A549 (cell line): ENCODE results near the gene BGN. TPM values are rescaled to one million over a fixed set of nuclear protein-coding genes. Genes with fewer than 3 reads are reported as not detected.

ENCODE experiments used
- ATAC-seq, 2 experiments: fragments of 200-7000 bp in 1 of 2; fragments of >200 bp in 1 of 2; cut with Nextera tagmentation in 1 of 2; cut with Tn5 transposase in 1 of 2; 3 replicates each; pipeline versions ENCODE4 v1.8.0 to v1.9.1; 2018 to 2020; ENCODE audit warnings: mild to moderate bottlenecking in 1 of 2, moderate library complexity in 1 of 2
- CTCF ChIA-PET: fragments of 300-600 bp; sonication (Branson Sonifier 250); formaldehyde crosslinking; extraction: SDS; loops from one replicate; lab custom pipeline; 2021; ENCODE audit warnings: antibody characterized with exemption, inconsistent platforms; lab: Yijun Ruan, JAX
- POLR2A ChIA-PET: fragments of 350-600 bp; formaldehyde crosslinking; extraction: SDS; loops from one replicate; lab custom pipeline; 2021; ENCODE audit warnings: antibody characterized with exemption, inconsistent platforms; lab: Yijun Ruan, JAX
- DNase-seq, 2 experiments: peaks; one replicate each; pipeline versions ENCODE4 v3.0.0 to v3.0.0-alpha.2; 2011 to 2016; ENCODE audit warnings: low read depth in 1 of 2, low spot score in 1 of 2
- FAIRE-seq: peaks from 2 replicates; lab custom pipeline; 2011; peaks lifted over from hg19 to GRCh38; lab: Jason Lieb, UNC
- H3K27ac ChIP-seq, 2 experiments: fragments of >200 bp; sonication (Bioruptor Twin); formaldehyde crosslinking; 3 replicates each; pipeline ENCODE4 v1.5.1; 2016 to 2017
- H3K4me1 ChIP-seq: fragments of >200 bp; sonication (Bioruptor Twin); formaldehyde crosslinking; 3 replicates; pipeline ENCODE4 v1.6.1; 2016
- H3K4me2 ChIP-seq: fragments of >200 bp; sonication (Bioruptor Twin); formaldehyde crosslinking; 3 replicates; pipeline ENCODE4 v1.6.1; 2016
- H3K4me3 ChIP-seq: fragments of >200 bp; sonication (Bioruptor Twin); formaldehyde crosslinking; 3 replicates; pipeline ENCODE4 v1.5.1; 2016
- H3K9me3 ChIP-seq: fragments of >200 bp; sonication (Bioruptor Twin); formaldehyde crosslinking; 3 replicates; pipeline ENCODE4 v1.6.1; 2016
- CBX2 ChIP-seq: fragments of 200-600 bp; sonication (generic); IDR thresholded peaks from 2 replicates; pipeline ENCODE4 v1.6.1; 2016; ENCODE audit warnings: low read depth, mild to moderate bottlenecking, borderline replicate concordance
- CEBPB ChIP-seq, 2 experiments: fragments of >200 bp in 1 of 2; sonication (Bioruptor Twin) in 1 of 2; formaldehyde crosslinking in 1 of 2; IDR thresholded peaks; 2 replicates each; pipeline ENCODE4 v1.6.1; 2012 to 2016
- CHD4 ChIP-seq: fragments of 200-600 bp; sonication (generic); IDR thresholded peaks from 2 replicates; pipeline ENCODE4 v1.6.1; 2016; ENCODE audit warnings: antibody characterized with exemption, mild to moderate bottlenecking, borderline replicate concordance
- EHF ChIP-seq: fragments of 250-450 bp; sonication (Bioruptor Pico); IDR thresholded peaks from 2 replicates; pipeline ENCODE4 v1.5.0; 2020; ENCODE audit warnings: mild to moderate bottlenecking
- GATA3 ChIP-seq: IDR thresholded peaks from 2 replicates; pipeline ENCODE4 v1.6.1; 2012; ENCODE audit warnings: borderline replicate concordance
- HEYL ChIP-seq: fragments of 250-450 bp; sonication (Bioruptor Pico); IDR thresholded peaks from 2 replicates; pipeline ENCODE4 v1.8.0; 2021; ENCODE audit warnings: mild to moderate bottlenecking, moderate library complexity
- HOXA7 ChIP-seq: fragments of 250-450 bp; sonication (Bioruptor Pico); IDR thresholded peaks from 2 replicates; pipeline ENCODE4 v1.5.0; 2020; ENCODE audit warnings: mild to moderate bottlenecking, moderate library complexity
- JUNB ChIP-seq: fragments of >200 bp; sonication (Bioruptor Twin); formaldehyde crosslinking; IDR thresholded peaks from 2 replicates; pipeline ENCODE4 v1.6.1; 2016
- MAZ ChIP-seq: fragments of 150-350 bp; IDR thresholded peaks from 2 replicates; pipeline ENCODE4 v1.6.1; 2014; ENCODE audit warnings: antibody characterized with exemption, low read depth, low read length, borderline replicate concordance
- NFE2L2 ChIP-seq: fragments of 150-350 bp; conservative IDR thresholded peaks from 2 replicates; pipeline ENCODE4 v1.6.1; 2014; ENCODE audit warnings: low read length
- PHF8 ChIP-seq: fragments of 200-600 bp; sonication (generic); IDR thresholded peaks from 2 replicates; pipeline ENCODE4 v1.6.1; 2016; ENCODE audit warnings: low read depth, mild to moderate bottlenecking, antibody characterized with exemption, moderate library complexity, borderline replicate concordance
- POLR2A ChIP-seq: IDR thresholded peaks from 2 replicates; pipeline ENCODE4 v1.6.1; 2012; ENCODE audit warnings: mild to moderate bottlenecking, low read length
- POLR2AphosphoS2 ChIP-seq: conservative IDR thresholded peaks from 2 replicates; pipeline ENCODE4 v1.6.1; 2012; ENCODE audit warnings: low read length, improper control_type of control experiment, inconsistent platforms
- RARB ChIP-seq: fragments of 250-450 bp; sonication (Bioruptor Pico); IDR thresholded peaks from 2 replicates; pipeline ENCODE4 v1.8.0; 2021; ENCODE audit warnings: mild to moderate bottlenecking, moderate library complexity
- RCOR1 ChIP-seq: fragments of 150-350 bp; IDR thresholded peaks from 2 replicates; pipeline ENCODE4 v1.6.1; 2014; ENCODE audit warnings: antibody characterized with exemption, low read length, low read depth
- RFX5 ChIP-seq: fragments of 450-650 bp; IDR thresholded peaks from 2 replicates; pipeline ENCODE4 v1.7.1; 2014; ENCODE audit warnings: antibody characterized with exemption, mild to moderate bottlenecking, moderate library complexity
- SMC3 ChIP-seq: fragments of >200 bp; sonication (Bioruptor Twin); formaldehyde crosslinking; IDR thresholded peaks from 3 replicates; pipeline ENCODE4 v1.6.1; 2018; ENCODE audit warnings: inconsistent platforms
- ZC3H11A ChIP-seq: fragments of 450-650 bp; IDR thresholded peaks from 2 replicates; pipeline ENCODE4 v1.6.1; 2014; ENCODE audit warnings: antibody characterized with exemption, mild to moderate bottlenecking
- ZNF302 ChIP-seq: fragments of 250-450 bp; sonication (Bioruptor Pico); IDR thresholded peaks from 2 replicates; pipeline ENCODE4 v1.9.0; 2021; ENCODE audit warnings: inconsistent platforms, mild to moderate bottlenecking, moderate library complexity
- WGBS: methylation state at CpG from one replicate; pipeline ENCODE4 v1.1.6; 2017; ENCODE audit errors: missing lambda C conversion rate; 5-methylcytosine and 5-hydroxymethylcytosine counted together
- polyA plus RNA-seq, 4 experiments: library from polyadenylated mRNA; depleted of rRNA in 3 of 4; stranded (reverse); fragments of >200 nt; fragmentation: RNase III in 1 of 4; extraction: RNeasy Plus Mini Kit Qiagen cat#74134 plus additional on column Dnase treatment in 1 of 4; gene quantifications; 2 replicates in 3 of 4; 3 replicates in 1 of 4; pipeline ENCODE4 v1.2.3, GENCODE V29; 2011 to 2017
- TF ChIP-seq, protein P1 (sequence below): fragments of >200 bp; sonication (Bioruptor Twin); formaldehyde crosslinking; IDR thresholded peaks from 2 replicates; pipeline ENCODE4 v1.6.1; 2016
- TF ChIP-seq, protein P2 (sequence below): fragments of 250-450 bp; sonication (Bioruptor Pico); IDR thresholded peaks from 2 replicates; pipeline ENCODE4 v1.5.0; 2021; ENCODE audit warnings: mild to moderate bottlenecking, moderate library complexity, borderline replicate concordance
- TF ChIP-seq, protein P3 (sequence below): fragments of 450-650 bp; IDR thresholded peaks from 2 replicates; pipeline ENCODE4 v1.6.1; 2014; ENCODE audit warnings: antibody characterized with exemption
- TF ChIP-seq, protein P4 (sequence below): IDR thresholded peaks from 2 replicates; pipeline ENCODE4 v1.6.1; 2012; ENCODE audit warnings: low read depth, borderline replicate concordance
- TF ChIP-seq, protein P5 (sequence below): fragments of >200 bp; sonication (Bioruptor Twin); formaldehyde crosslinking; IDR thresholded peaks from 3 replicates; pipeline ENCODE4 v1.5.1; 2016

Gene BGN
- polyA plus RNA-seq, 2 of the 4 experiments (the other 2 are of a cell fraction), result 0.04 TPM; not detected in 1

DNA sequence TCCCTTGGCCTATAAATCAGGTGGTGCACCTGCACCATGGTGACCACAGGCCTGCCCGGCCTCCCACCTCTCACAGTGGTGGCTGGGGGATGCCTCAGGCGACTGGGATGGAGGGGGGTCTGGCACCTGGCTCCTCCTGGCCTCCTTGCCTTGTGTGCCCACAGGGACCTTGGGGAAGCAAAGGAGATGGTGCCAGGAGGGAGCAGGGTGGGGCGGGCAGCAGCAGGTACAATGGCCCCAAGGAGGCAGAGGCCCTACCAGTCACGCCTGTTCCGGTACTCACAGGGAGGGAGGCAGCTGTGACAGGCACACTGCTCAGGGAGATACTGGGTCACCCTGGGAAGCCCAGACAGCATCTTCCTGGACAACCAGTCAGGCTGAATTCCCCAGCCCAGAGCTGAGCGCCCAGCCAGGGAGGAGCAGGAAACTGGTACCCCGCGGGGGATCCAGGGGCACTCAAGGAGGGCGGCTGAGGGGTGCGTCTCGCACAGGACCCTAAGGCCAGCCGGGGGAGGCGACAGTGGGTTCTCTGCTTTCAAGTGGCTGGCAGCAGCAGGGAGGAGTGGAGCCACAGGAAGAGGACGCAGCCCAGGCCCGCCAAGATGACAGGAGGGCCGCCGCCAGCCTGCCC, 47.7 kb upstream of the BGN start:
- no peak for DNase-seq
- ATAC-seq, result no peak
- CTCF ChIA-PET, result interaction anchor here (0.8 to 2.7 kb wide), 2 partner anchors 14 to 60 kb away, joined by 3 to 13 read pairs; no protein-coding TSS in a partner anchor

DNA sequence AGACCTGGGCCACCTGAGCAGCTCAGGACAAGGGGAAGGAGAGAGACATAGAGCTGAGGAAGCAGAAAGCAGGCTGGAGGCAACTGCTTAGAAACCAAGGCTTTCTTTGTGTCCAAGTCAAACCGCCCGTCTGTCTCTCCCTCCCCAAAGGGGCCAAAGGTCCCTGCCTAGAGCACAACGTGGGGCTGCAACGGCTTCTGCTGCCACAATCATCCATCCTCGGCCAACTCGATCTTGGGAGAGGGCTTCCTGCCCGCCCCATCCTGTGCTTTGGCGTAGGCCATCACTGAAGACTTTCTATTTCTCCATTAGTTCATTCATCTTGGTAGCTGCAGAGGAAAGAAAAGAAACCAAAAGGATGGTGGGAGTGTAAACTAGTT, 47.2 kb upstream of the BGN start:
- H3K4me3 ChIP-seq, result no peak overlapping the region
- FAIRE-seq, result no peak
- WGBS, result 80% methylated on average over 7 of the region's 8 CpGs
- ATAC-seq, result no peak
- H3K9me3 ChIP-seq, result no peaks in the 10 kb centered on the region
- TF ChIP-seq RCOR1 (no peak), EHF (CRISPR knock-in tag) (no peak), HOXA7 (no peak), NFE2L2 (no peak), HEYL (CRISPR knock-in tag) (no peak), POLR2A (no peak), CBX2 (no peak), GATA3 (no peak), RARB (CRISPR knock-in tag) (no peak), ZNF302 (CRISPR knock-in tag) (no peak), POLR2AphosphoS2 (no peak), CHD4 (no peak), SMC3 (no peak), CEBPB (IDR thresholded peaks at IDR 0.05) (no peak)
- TF ChIP-seq, protein P1, sequence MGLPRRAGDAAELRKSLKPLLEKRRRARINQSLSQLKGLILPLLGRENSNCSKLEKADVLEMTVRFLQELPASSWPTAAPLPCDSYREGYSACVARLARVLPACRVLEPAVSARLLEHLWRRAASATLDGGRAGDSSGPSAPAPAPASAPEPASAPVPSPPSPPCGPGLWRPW, result no peak
- TF ChIP-seq, all 56 proteins: peak for 0
- no peak overlapping the region for H3K27ac ChIP-seq
- no peak for DNase-seq
- ChIA-PET POLR2A (no interaction called here), CTCF (interaction anchor here (2.7 kb wide), 1 partner anchor 13 kb away, joined by 13 read pairs; no protein-coding TSS in a partner anchor)
- H3K4me1 ChIP-seq, result no peaks in the 10 kb centered on the region
- H3K4me2 ChIP-seq, result no peak overlapping the region

More for the DNA sequence above, 47.7 kb upstream of the BGN start:
- Histone ChIP-seq H3K4me2 (no peak overlapping the region), H3K27ac (no peak overlapping the region), H3K4me3 (no peak overlapping the region), H3K9me3 (no peaks in the 10 kb centered on the region), H3K4me1 (no peaks in the 10 kb centered on the region)
- POLR2A ChIA-PET, result interaction anchor here (0.5 kb wide), 1 partner anchor 267 kb away, joined by 3 read pairs; no protein-coding TSS in a partner anchor
- WGBS, result 100% methylated on average over 7 of the region's 17 CpGs
- no peak for FAIRE-seq
- TF ChIP-seq RFX5 (no peak), RARB (CRISPR knock-in tag) (no peak)
- TF ChIP-seq, protein P2, sequence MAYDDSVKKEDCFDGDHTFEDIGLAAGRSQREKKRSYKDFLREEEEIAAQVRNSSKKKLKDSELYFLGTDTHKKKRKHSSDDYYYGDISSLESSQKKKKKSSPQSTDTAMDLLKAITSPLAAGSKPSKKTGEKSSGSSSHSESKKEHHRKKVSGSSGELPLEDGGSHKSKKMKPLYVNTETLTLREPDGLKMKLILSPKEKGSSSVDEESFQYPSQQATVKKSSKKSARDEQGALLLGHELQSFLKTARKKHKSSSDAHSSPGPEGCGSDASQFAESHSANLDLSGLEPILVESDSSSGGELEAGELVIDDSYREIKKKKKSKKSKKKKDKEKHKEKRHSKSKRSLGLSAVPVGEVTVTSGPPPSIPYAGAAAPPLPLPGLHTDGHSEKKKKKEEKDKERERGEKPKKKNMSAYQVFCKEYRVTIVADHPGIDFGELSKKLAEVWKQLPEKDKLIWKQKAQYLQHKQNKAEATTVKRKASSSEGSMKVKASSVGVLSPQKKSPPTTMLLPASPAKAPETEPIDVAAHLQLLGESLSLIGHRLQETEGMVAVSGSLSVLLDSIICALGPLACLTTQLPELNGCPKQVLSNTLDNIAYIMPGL (CRISPR knock-in tag), result no peak
- TF ChIP-seq, protein P3, sequence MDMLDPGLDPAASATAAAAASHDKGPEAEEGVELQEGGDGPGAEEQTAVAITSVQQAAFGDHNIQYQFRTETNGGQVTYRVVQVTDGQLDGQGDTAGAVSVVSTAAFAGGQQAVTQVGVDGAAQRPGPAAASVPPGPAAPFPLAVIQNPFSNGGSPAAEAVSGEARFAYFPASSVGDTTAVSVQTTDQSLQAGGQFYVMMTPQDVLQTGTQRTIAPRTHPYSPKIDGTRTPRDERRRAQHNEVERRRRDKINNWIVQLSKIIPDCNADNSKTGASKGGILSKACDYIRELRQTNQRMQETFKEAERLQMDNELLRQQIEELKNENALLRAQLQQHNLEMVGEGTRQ, result no peak

DNA sequence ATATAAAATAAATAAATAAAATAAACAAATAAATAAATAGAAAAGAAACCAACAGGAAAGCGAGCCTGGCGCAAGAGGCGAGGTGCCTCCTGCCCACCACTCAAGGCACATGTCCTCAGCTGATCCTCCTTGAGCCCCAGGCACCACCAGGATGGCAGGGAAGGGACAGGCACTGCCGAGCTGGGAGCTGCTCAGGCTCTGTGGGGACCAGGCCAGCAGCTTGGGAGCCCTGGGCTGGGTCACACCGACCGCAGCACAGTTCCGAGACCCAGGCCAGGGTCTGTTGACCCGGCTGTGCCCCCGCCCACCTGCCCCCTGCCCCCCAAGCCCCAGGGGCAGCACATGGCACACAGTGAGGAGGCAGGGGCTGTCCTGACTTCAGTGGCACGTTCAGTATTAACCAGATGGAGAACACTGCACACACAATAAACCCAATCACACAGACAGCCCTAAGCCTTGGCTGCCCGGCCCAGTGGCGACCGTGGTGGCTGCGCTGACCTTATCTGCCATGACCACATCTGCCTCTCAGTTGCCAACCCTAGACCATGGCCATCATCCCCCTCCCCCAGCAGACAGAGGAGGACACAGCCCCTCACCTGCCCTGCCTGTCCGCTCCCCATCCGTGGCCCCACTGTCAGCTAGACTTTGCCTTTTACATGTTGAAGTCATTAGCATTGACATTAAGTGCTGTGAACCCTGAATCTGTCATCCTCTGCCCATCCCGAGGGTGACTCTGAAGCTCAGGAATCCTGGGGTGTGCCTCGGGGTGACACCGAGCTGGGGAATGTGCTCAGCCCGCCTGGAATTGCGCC, 46.0 kb upstream of the BGN start:
- H3K4me1 ChIP-seq, result no peaks in the 10 kb centered on the region
- H3K9me3 ChIP-seq, result no peaks in the 10 kb centered on the region
- ChIA-PET CTCF (interaction anchor here (1.2 to 2.7 kb wide), 2 partner anchors 12 to 20 kb away, joined by 3 to 13 read pairs; no protein-coding TSS in a partner anchor), POLR2A (no interaction called here)
- no peak overlapping the region for H3K27ac ChIP-seq
- H3K4me3 ChIP-seq, result no peak overlapping the region
- ATAC-seq (no peak), FAIRE-seq (no peak), DNase-seq (no peak)
- H3K4me2 ChIP-seq, result no peak overlapping the region
- 98% methylated on average over 15 of the region's 21 CpGs for WGBS
- TF ChIP-seq PHF8 (no peak), SMC3 (no peak), RARB (CRISPR knock-in tag) (no peak), JUNB (no peak), ZC3H11A (no peak), MAZ (no peak)
- TF ChIP-seq, protein P4, sequence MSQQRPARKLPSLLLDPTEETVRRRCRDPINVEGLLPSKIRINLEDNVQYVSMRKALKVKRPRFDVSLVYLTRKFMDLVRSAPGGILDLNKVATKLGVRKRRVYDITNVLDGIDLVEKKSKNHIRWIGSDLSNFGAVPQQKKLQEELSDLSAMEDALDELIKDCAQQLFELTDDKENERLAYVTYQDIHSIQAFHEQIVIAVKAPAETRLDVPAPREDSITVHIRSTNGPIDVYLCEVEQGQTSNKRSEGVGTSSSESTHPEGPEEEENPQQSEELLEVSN, result no peak
- TF ChIP-seq, protein P3, result no peak
- TF ChIP-seq, protein P5, sequence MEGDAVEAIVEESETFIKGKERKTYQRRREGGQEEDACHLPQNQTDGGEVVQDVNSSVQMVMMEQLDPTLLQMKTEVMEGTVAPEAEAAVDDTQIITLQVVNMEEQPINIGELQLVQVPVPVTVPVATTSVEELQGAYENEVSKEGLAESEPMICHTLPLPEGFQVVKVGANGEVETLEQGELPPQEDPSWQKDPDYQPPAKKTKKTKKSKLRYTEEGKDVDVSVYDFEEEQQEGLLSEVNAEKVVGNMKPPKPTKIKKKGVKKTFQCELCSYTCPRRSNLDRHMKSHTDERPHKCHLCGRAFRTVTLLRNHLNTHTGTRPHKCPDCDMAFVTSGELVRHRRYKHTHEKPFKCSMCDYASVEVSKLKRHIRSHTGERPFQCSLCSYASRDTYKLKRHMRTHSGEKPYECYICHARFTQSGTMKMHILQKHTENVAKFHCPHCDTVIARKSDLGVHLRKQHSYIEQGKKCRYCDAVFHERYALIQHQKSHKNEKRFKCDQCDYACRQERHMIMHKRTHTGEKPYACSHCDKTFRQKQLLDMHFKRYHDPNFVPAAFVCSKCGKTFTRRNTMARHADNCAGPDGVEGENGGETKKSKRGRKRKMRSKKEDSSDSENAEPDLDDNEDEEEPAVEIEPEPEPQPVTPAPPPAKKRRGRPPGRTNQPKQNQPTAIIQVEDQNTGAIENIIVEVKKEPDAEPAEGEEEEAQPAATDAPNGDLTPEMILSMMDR, result no peak
